Natural killer cell (primary cell): ENCODE results near the gene PLEKHG4B. TPM values are rescaled to one million over a fixed set of nuclear protein-coding genes. Genes with fewer than 3 reads are reported as not detected.

Source experiments
- ATAC-seq, 3 donors: fragments of 150-1000 bp in 2 of 3; fragments of 200-7000 bp in 1 of 3; cut with Tn5 transposase; 1 replicate in 1 of 3; 2 replicates in 2 of 3; pipeline ENCODE4 v1.10.0; 2021; ENCODE audit warnings: mild to moderate bottlenecking in 2 of 3, moderate library complexity in 2 of 3
- DNase-seq, 2 donors: peaks; one replicate each; pipeline versions ENCODE4 v3.0.0 to v3.0.0-alpha.2; 2013 to 2021; ENCODE audit warnings: mixed read lengths in 1 of 2
- H3K27ac ChIP-seq: one replicate; pipeline ENCODE4 v1.5.1; 2013; ENCODE audit warnings: mild to moderate bottlenecking, low read length
- H3K27me3 ChIP-seq: one replicate; pipeline ENCODE4 v1.6.1; 2013; ENCODE audit warnings: low read length; ENCODE audit not compliant: control insufficient read depth, insufficient read depth
- H3K36me3 ChIP-seq: one replicate; pipeline ENCODE4 v1.6.1; 2013; ENCODE audit warnings: low read length; ENCODE audit not compliant: control insufficient read depth, insufficient read depth
- H3K4me1 ChIP-seq: one replicate; pipeline ENCODE4 v1.6.1; 2013; ENCODE audit warnings: low read length; ENCODE audit not compliant: control insufficient read depth, insufficient read depth
- H3K4me3 ChIP-seq: one replicate; pipeline ENCODE4 v1.5.1; 2013; ENCODE audit warnings: low read length
- H3K9me3 ChIP-seq: one replicate; pipeline ENCODE4 v1.6.1; 2013; ENCODE audit warnings: low read length; ENCODE audit not compliant: control insufficient read depth, insufficient read depth
- H3K27ac Mint-ChIP-seq, 2 donors: one replicate each; pipeline ENCODE4 v1.8.0; 2022; ENCODE audit warnings: mild to moderate bottlenecking in 2 of 2, mixed read lengths in 2 of 2, moderate library complexity in 1 of 2
- H3K27me3 Mint-ChIP-seq, 2 donors: one replicate each; pipeline ENCODE4 v1.8.0; 2022; ENCODE audit warnings: low read depth in 2 of 2, mixed read lengths in 2 of 2
- H3K36me3 Mint-ChIP-seq: one replicate; pipeline ENCODE4 v1.8.0; 2022; ENCODE audit warnings: mixed read lengths
- H3K4me1 Mint-ChIP-seq, 2 donors: one replicate each; pipeline ENCODE4 v1.8.0; 2022; ENCODE audit warnings: mixed read lengths in 2 of 2
- H3K4me3 Mint-ChIP-seq: one replicate; pipeline ENCODE4 v1.8.0; 2022; ENCODE audit warnings: mild to moderate bottlenecking, moderate library complexity, mixed read lengths
- H3K9me3 Mint-ChIP-seq, 2 donors: one replicate each; pipeline ENCODE4 v1.8.0; 2022; ENCODE audit warnings: mixed read lengths in 2 of 2
- CTCF ChIP-seq: fragments of 200-600 bp; IDR thresholded peaks from one replicate; pipeline ENCODE4 v1.8.0; 2022; ENCODE audit warnings: antibody characterized with exemption
- WGBS: methylation state at CpG from one replicate; pipeline ENCODE4 v1.1.7; 2013; ENCODE audit warnings: missing lambda C conversion rate; ENCODE audit not compliant: insufficient coverage; 5-methylcytosine and 5-hydroxymethylcytosine counted together
- intact Hi-C: fragments of 100-400 bp; cut with micrococcal nuclease; formaldehyde crosslinking; loops from one replicate; pipeline ENCODE4 v1.14.2; 2022
- total RNA-seq, 4 donors: library from RNA; stranded (reverse); fragments of 120-200 nt in 1 of 4; gene quantifications; one replicate each; pipeline versions ENCODE4 v1.2.3 to v1.2.4, GENCODE V29; 2013 to 2022

The PLEKHG4B gene
- total RNA-seq, 3 donors from 2014 or later (not counting 1 experiment from before 2014, with no cell fraction given) = 0.07 TPM; not detected in 2

GRCh38 chr5:191949-192690 lies 100.2 kb downstream of the PLEKHG4B start:
- H3K9me3 Mint-ChIP-seq = no peaks in the 10 kb centered on the region
- no peaks in the 10 kb centered on the region for H3K9me3 ChIP-seq
- no peaks in the 10 kb centered on the region for H3K36me3 Mint-ChIP-seq
- no peak overlapping the region for H3K27ac Mint-ChIP-seq
- peaks cover 9% of the 10 kb centered on the region for H3K4me1 ChIP-seq
- H3K4me3 ChIP-seq = no peak overlapping the region
- H3K4me1 Mint-ChIP-seq = peaks cover 8 to 10% of the 10 kb centered on the region in 2 donors
- WGBS = 92% methylated on average over 46 of the region's 46 CpGs
- ATAC-seq = no peak
- DNase-seq = no peak
- no peak overlapping the region for H3K4me3 Mint-ChIP-seq
- intact Hi-C loops = no loop called here
- TF ChIP-seq CTCF = no peak
- peaks cover 0 to 11% of the 10 kb centered on the region in 2 donors for H3K27me3 Mint-ChIP-seq
- no peaks in the 10 kb centered on the region for H3K27me3 ChIP-seq
- no peak overlapping the region for H3K27ac ChIP-seq
- H3K36me3 ChIP-seq = no peaks in the 10 kb centered on the region

GRCh38 chr5:192691-192969 lies 100.7 kb downstream of the PLEKHG4B start:
- no peak for TF ChIP-seq CTCF
- no peak overlapping the region for H3K27ac Mint-ChIP-seq
- peaks cover 8 to 10% of the 10 kb centered on the region in 2 donors for H3K4me1 Mint-ChIP-seq
- H3K27me3 ChIP-seq = no peaks in the 10 kb centered on the region
- ATAC-seq (no peak), DNase-seq (no peak)
- no peaks in the 10 kb centered on the region for H3K36me3 ChIP-seq
- peaks cover 0 to 11% of the 10 kb centered on the region in 2 donors for H3K27me3 Mint-ChIP-seq
- no peak overlapping the region for H3K4me3 ChIP-seq
- intact Hi-C loops = no loop called here
- no peaks in the 10 kb centered on the region for H3K9me3 Mint-ChIP-seq
- H3K36me3 Mint-ChIP-seq = no peaks in the 10 kb centered on the region
- no peak overlapping the region for H3K27ac ChIP-seq
- 82% methylated on average over 9 of the region's 9 CpGs for WGBS
- H3K4me3 Mint-ChIP-seq = no peak overlapping the region
- H3K4me1 ChIP-seq = peaks cover 9% of the 10 kb centered on the region
- H3K9me3 ChIP-seq = no peaks in the 10 kb centered on the region

- H3K9me3 ChIP-seq = no peaks in the 10 kb centered on the region
- Mint-ChIP-seq H3K27ac (no peak overlapping the region), H3K4me3 (no peak overlapping the region), H3K9me3 (no peaks in the 10 kb centered on the region), H3K36me3 (no peaks in the 10 kb centered on the region), H3K27me3 (peaks cover 0 to 11% of the 10 kb centered on the region in 2 donors), H3K4me1 (peaks cover 7 to 9% of the 10 kb centered on the region in 2 donors)
- intact Hi-C loops = no loop called here
- no peak for DNase-seq
- H3K4me3 ChIP-seq = no peak overlapping the region
- peaks cover 8% of the 10 kb centered on the region for H3K4me1 ChIP-seq
- no peaks in the 10 kb centered on the region for H3K27me3 ChIP-seq
- ATAC-seq = no peak
- no peaks in the 10 kb centered on the region for H3K36me3 ChIP-seq
- no peak overlapping the region for H3K27ac ChIP-seq
- no peak for TF ChIP-seq CTCF
- 89% methylated on average over 17 of the region's 17 CpGs for WGBS
Observed at GRCh38 chr5:192970-193831, 101.2 kb downstream of the PLEKHG4B start.
